HepG2 (cell line): ENCODE results near the gene CASZ1.

Source experiments
- CEBPB ChIP-seq: IDR thresholded peaks from 2 replicates; pipeline ENCODE4 v1.6.1; 2011; ENCODE audit warnings: low read depth, low read length, improper control_type of control experiment, borderline replicate concordance
- CHD4 ChIP-seq: fragments of 200-600 bp; sonication (generic); IDR thresholded peaks from 2 replicates; pipeline ENCODE4 v1.7.0; 2017; ENCODE audit warnings: mild to moderate bottlenecking, low read length, borderline replicate concordance
- CTCF ChIP-seq: sonication (generic); formaldehyde crosslinking; IDR thresholded peaks from 2 replicates; pipeline ENCODE4 v1.5.0; 2020; ENCODE audit warnings: mild to moderate bottlenecking, missing genetic modification reagents, moderate library complexity
- JUN ChIP-seq: sonication (generic); formaldehyde crosslinking; IDR thresholded peaks from 2 replicates; pipeline ENCODE4 v1.4.0; 2020; ENCODE audit warnings: mild to moderate bottlenecking, missing genetic modification reagents
- NFATC3 ChIP-seq: sonication (generic); formaldehyde crosslinking; IDR thresholded peaks from 2 replicates; pipeline ENCODE4 v1.5.1; 2020; ENCODE audit warnings: mild to moderate bottlenecking, missing genetic modification reagents
- RAD21 ChIP-seq: fragments of 450-650 bp; formaldehyde crosslinking; IDR thresholded peaks from 2 replicates; pipeline ENCODE4 v1.5.0; 2020; ENCODE audit warnings: mild to moderate bottlenecking
- ZNF292 ChIP-seq: sonication (generic); formaldehyde crosslinking; IDR thresholded peaks from 2 replicates; pipeline ENCODE4 v1.8.1; 2022; ENCODE audit warnings: mild to moderate bottlenecking, low read depth, missing genetic modification reagents, borderline replicate concordance
- ZZZ3 ChIP-seq: sonication (generic); formaldehyde crosslinking; IDR thresholded peaks from 2 replicates; pipeline ENCODE4 v1.4.0; 2020; ENCODE audit warnings: missing genetic modification reagents, mild to moderate bottlenecking, borderline replicate concordance

GRCh38 chr1:10698726-10699469 lies 97.5 kb downstream of the CASZ1 start:
- no peak for TF ChIP-seq CEBPB
- TF ChIP-seq NFATC3 (CRISPR knock-in tag) = no peak
- no peak for TF ChIP-seq ZZZ3
- no peak for TF ChIP-seq CHD4
- TF ChIP-seq RAD21 (CRISPR knock-in tag) = no peak
- TF ChIP-seq CTCF (CRISPR knock-in tag) = no peak
- no peak for TF ChIP-seq JUN (CRISPR knock-in tag)
- TF ChIP-seq ZNF292 = no peak
